SU-DHL-6 (cell line): ENCODE results near the gene FGFRL1.

Source experiments
- EZH2phosphoT487 ChIP-seq: fragments of 200-600 bp; sonication (generic), shearing (Covaris generic); conservative IDR thresholded peaks from 2 replicates; pipeline ENCODE4 v1.6.1; 2018; ENCODE audit warnings: mild to moderate bottlenecking, antibody characterized with exemption, low read length, moderate library complexity, mixed read lengths
- TF ChIP-seq, protein P1 (sequence below): fragments of 200-600 bp; sonication (generic); IDR thresholded peaks from one replicate; pipeline ENCODE4 v1.5.1; 2017; ENCODE audit warnings: antibody characterized with exemption, mild to moderate bottlenecking, low read length, moderate library complexity; ENCODE audit not compliant: insufficient read depth, poor library complexity, severe bottlenecking

DNA sequence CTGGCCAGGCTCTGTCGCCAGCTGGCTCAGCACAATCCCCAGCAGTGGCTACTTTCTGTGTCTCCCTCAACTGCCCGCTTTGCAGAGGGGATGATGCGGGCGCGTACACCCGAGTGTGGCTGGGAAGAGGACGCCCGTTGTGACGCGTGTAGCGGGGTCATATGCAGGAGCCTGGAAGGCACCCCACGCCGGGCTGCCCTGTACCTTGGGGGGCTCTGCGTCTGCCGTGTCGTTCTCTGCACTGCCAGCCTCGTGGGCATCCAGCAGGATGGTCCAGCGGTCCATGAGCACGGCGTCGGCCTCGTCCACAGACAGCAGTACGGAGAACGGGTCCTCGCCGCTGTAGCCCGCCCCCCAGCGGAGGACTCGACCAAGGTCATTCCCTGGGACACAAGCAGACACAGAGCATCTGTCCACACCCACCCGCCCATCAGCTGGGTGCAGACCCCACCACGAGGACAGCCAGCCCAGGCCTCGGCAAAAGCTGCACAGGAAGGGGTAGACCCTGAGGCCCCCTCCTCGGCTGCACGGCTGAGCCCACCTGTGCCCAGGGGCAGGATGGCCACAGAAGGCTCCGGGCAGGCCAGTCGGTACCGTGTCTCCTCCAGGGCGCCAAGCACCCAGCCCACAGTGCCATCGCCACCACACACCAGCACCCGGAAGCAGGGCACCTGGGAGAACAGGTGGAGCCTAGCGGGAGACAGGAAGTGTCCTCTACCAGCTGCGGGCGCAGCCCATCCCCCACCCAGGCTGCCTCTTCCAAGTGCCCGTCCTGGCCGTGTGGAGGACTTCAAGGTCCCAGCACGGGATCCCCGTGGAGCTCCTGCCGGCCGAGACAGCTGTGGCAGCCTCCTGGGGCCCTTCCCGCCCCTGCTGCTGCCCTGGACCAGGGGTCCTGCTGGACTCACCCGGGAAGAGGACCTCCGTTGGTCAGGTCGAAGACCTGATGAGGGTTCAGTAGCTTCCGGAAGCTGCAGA lies 48.9 kb upstream of the FGFRL1 start:
- TF ChIP-seq, protein P1, sequence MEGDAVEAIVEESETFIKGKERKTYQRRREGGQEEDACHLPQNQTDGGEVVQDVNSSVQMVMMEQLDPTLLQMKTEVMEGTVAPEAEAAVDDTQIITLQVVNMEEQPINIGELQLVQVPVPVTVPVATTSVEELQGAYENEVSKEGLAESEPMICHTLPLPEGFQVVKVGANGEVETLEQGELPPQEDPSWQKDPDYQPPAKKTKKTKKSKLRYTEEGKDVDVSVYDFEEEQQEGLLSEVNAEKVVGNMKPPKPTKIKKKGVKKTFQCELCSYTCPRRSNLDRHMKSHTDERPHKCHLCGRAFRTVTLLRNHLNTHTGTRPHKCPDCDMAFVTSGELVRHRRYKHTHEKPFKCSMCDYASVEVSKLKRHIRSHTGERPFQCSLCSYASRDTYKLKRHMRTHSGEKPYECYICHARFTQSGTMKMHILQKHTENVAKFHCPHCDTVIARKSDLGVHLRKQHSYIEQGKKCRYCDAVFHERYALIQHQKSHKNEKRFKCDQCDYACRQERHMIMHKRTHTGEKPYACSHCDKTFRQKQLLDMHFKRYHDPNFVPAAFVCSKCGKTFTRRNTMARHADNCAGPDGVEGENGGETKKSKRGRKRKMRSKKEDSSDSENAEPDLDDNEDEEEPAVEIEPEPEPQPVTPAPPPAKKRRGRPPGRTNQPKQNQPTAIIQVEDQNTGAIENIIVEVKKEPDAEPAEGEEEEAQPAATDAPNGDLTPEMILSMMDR, result no peak
- TF ChIP-seq EZH2phosphoT487, result no peak
